Right kidney (tissue), 1 donor: ENCODE results near the gene CSAG1.
"Not testable (repeated sequence)": the region's sequence is repeated elsewhere in the genome, so short reads cannot be mapped to it uniquely, and the experiment has no call there.

Source experiments
- DNase-seq: peaks from one replicate; pipeline ENCODE4 v3.0.0-alpha.2; 2016

The CSAG1 gene

DNA sequence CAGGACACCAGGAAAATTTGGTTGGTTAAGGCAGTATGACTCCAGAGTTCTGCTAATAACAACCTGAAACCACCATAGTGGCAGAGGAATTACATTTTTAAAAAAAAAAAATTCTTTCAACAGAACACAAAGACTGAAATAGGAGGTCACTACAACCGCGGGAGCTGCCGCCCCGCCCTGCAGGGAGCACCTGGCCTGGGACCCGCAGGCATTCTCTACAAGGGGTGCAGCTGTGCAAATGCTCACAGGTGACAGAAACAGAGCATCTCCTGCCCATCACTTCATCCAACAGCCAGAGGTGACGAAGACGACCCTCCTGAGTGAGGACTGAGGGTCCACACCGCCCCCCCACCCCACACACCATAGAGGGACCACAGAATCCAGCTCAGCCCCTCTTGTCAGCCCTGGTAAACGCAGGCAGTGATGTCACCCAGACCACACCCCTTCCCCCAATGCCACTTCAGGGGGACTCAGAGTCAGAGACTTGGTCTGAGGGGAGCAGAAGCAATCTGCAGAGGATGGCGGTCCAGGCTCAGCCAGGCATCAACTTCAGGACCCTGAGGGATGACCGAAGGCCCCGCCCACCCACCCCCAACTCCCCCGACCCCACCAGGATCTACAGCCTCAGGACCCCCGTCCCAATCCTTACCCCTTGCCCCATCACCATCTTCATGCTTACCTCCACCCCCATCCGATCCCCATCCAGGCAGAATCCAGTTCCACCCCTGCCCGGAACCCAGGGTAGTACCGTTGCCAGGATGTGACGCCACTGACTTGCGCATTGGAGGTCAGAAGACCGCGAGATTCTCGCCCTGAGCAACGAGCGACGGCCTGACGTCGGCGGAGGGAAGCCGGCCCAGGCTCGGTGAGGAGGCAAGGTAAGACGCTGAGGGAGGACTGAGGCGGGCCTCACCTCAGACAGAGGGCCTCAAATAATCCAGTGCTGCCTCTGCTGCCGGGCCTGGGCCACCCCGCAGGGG is 35.3 kb downstream of the CSAG1 start, which contains the start of gene MAGEA3:
TSS of gene MAGEA3 (plus strand) at position 843 of the 980 bp plus-strand sequence. CDS start 2,039 bp downstream, outside the sequence.
- not testable (repeated sequence) for DNase-seq

DNA sequence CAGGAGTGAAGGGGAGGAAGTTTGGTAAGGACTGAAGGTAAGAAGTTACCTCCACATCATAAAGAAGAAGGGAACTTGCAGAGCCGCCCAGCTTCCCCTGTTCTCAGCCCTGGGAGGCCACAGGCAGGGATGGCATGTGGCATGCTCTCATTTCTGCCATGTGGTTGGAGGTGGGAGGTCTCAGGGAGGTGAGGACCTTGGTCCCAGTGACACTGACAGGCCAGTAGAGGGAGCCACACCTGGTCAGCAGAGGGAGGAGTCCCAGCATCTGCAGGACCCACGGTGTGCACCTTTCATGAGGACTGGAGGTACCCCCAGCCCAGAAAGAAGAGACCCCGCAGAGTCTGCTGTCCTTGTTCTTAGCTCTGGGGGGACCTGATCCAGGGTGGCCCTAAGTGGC is 52.5 kb downstream of the CSAG1 start:
- not testable (repeated sequence) for DNase-seq
